Measurements from ENCODE around the gene SLC44A5. TPM values are rescaled to one million over a fixed set of nuclear protein-coding genes. Genes with fewer than 3 reads are reported as not detected.
"Not testable (repeated sequence)": the region's sequence is repeated elsewhere in the genome, so short reads cannot be mapped to it uniquely, and the experiment has no call there.

Gene SLC44A5
- total RNA-seq (2021) (0.80 and 1.2 TPM in 2 replicates), Bru-seq, nascent RNA (percentile 41 among the genes with signal in this experiment), BruChase-seq, experiment 1, labeled RNA remaining after a 2-hour chase (percentile 44 among the genes with signal in this experiment), BruChase-seq, experiment 2, labeled RNA remaining after a 6-hour chase (percentile 38 among the genes with signal in this experiment)
- long read RNA-seq = 0 reads

- intact Hi-C loops (cut with micrococcal nuclease; ENCODE audit: unreplicated experiment) = no loop called here
- DNase-seq (ENCODE audit: low spot score) = no peak
- TF ChIP-seq EZH2 (IDR thresholded peaks at IDR 0.05; ENCODE audit: borderline replicate concordance, low read depth, low read length, poor library complexity, severe bottlenecking) = no peak
- TF ChIP-seq, protein P1, sequence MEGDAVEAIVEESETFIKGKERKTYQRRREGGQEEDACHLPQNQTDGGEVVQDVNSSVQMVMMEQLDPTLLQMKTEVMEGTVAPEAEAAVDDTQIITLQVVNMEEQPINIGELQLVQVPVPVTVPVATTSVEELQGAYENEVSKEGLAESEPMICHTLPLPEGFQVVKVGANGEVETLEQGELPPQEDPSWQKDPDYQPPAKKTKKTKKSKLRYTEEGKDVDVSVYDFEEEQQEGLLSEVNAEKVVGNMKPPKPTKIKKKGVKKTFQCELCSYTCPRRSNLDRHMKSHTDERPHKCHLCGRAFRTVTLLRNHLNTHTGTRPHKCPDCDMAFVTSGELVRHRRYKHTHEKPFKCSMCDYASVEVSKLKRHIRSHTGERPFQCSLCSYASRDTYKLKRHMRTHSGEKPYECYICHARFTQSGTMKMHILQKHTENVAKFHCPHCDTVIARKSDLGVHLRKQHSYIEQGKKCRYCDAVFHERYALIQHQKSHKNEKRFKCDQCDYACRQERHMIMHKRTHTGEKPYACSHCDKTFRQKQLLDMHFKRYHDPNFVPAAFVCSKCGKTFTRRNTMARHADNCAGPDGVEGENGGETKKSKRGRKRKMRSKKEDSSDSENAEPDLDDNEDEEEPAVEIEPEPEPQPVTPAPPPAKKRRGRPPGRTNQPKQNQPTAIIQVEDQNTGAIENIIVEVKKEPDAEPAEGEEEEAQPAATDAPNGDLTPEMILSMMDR (conservative IDR thresholded peaks at IDR 0.05; ENCODE audit: low read depth, low read length) = no peak
- H3K4me1 ChIP-seq (ENCODE audit: insufficient read depth, low read length, poor library complexity, severe bottlenecking) = no peaks in the 10 kb centered on the region
- no peak within 1 kb of the TSS for H3K4me3 ChIP-seq (ENCODE audit: low read depth, low read length, poor library complexity, severe bottlenecking)
- POLR2A ChIA-PET (ENCODE audit: low non-redundant PET) = no interaction called here
- no peaks in the 10 kb centered on the region for H3K9me3 ChIP-seq (ENCODE audit: low read depth, low read length, poor library complexity, severe bottlenecking)
- BruUV-seq (replicated peaks) = no TSS peak
- H3K36me3 ChIP-seq (ENCODE audit: insufficient read depth, low read length, poor library complexity, severe bottlenecking) = no peaks in the 10 kb centered on the region
- CTCF ChIA-PET = no interaction called here
- no peak within 1 kb of the TSS for H3K27ac ChIP-seq (ENCODE audit: low read depth, low read length, poor library complexity, severe bottlenecking)
- H3K27me3 ChIP-seq (replicated peaks; ENCODE audit: insufficient read depth, low read depth, low read length, poor library complexity) = peaks cover 26% of the 10 kb centered on the region
These were observed at the start of gene SLC44A5 for GRCh38 chr1:75611014-75611413. Gene SLC44A5, minus strand, starts transcription at chr1:75611114. Its CDS starts 69,667 bp downstream, at chr1:75541447.

DNA sequence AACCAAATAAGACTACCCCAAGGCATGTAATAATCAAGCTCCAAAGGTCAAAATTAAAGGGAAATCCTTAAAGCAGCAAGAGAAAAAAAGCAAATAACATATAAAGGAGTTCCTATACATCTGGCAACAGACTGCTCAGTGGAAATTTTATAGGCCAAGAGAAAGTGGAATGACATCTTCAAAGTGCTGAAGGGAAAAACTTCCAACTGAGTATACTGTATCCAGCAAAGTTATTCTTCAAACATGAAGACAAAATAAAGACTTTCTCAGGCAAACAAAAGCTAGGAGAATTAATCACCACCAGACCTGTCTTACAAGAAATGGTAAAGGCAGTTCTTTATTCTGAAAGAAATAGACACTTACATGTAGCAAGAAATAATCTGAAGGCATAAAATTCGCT lies 45.0 kb upstream of the SLC44A5 start:
- Histone ChIP-seq H3K36me3 (ENCODE audit: insufficient read depth, low read length, poor library complexity, severe bottlenecking) (no peaks in the 10 kb centered on the region), H3K9me3 (ENCODE audit: low read depth, low read length, poor library complexity, severe bottlenecking) (no peaks in the 10 kb centered on the region), H3K27ac (ENCODE audit: low read depth, low read length, poor library complexity, severe bottlenecking) (no peak overlapping the region), H3K4me1 (ENCODE audit: insufficient read depth, low read length, poor library complexity, severe bottlenecking) (no peaks in the 10 kb centered on the region), H3K27me3 (replicated peaks; ENCODE audit: insufficient read depth, low read depth, low read length, poor library complexity) (no peaks in the 10 kb centered on the region), H3K4me3 (ENCODE audit: low read depth, low read length, poor library complexity, severe bottlenecking) (no peak overlapping the region)
- intact Hi-C loops (cut with micrococcal nuclease; ENCODE audit: unreplicated experiment) = no loop called here
- no peak for DNase-seq (ENCODE audit: low spot score)
- BruUV-seq (replicated peaks) = no TSS peak
- ChIA-PET CTCF (no interaction called here), POLR2A (ENCODE audit: low non-redundant PET) (no interaction called here)
- TF ChIP-seq EZH2 (IDR thresholded peaks at IDR 0.05; ENCODE audit: borderline replicate concordance, low read depth, low read length, poor library complexity, severe bottlenecking) = no peak

- DNase-seq (ENCODE audit: low spot score); BruUV-seq (replicated peaks); H3K4me1 ChIP-seq (ENCODE audit: insufficient read depth, low read length, poor library complexity, severe bottlenecking); CTCF ChIA-PET; H3K9me3 ChIP-seq (ENCODE audit: low read depth, low read length, poor library complexity, severe bottlenecking); intact Hi-C loops (cut with micrococcal nuclease; ENCODE audit: unreplicated experiment); H3K27me3 ChIP-seq (replicated peaks; ENCODE audit: insufficient read depth, low read depth, low read length, poor library complexity); POLR2A ChIA-PET (ENCODE audit: low non-redundant PET); H3K27ac ChIP-seq (ENCODE audit: low read depth, low read length, poor library complexity, severe bottlenecking); H3K4me3 ChIP-seq (ENCODE audit: low read depth, low read length, poor library complexity, severe bottlenecking); H3K36me3 ChIP-seq (ENCODE audit: insufficient read depth, low read length, poor library complexity, severe bottlenecking): not testable (repeated sequence)
These were observed 36.3 kb upstream of the SLC44A5 start for GRCh38 chr1:75647183-75647582.

- intact Hi-C loops (cut with micrococcal nuclease; ENCODE audit: unreplicated experiment); H3K36me3 ChIP-seq (ENCODE audit: insufficient read depth, low read length, poor library complexity, severe bottlenecking); DNase-seq (ENCODE audit: low spot score); POLR2A ChIA-PET (ENCODE audit: low non-redundant PET); H3K27ac ChIP-seq (ENCODE audit: low read depth, low read length, poor library complexity, severe bottlenecking); H3K9me3 ChIP-seq (ENCODE audit: low read depth, low read length, poor library complexity, severe bottlenecking); H3K4me3 ChIP-seq (ENCODE audit: low read depth, low read length, poor library complexity, severe bottlenecking); H3K4me1 ChIP-seq (ENCODE audit: insufficient read depth, low read length, poor library complexity, severe bottlenecking); CTCF ChIA-PET; BruUV-seq (replicated peaks); H3K27me3 ChIP-seq (replicated peaks; ENCODE audit: insufficient read depth, low read depth, low read length, poor library complexity): not testable (repeated sequence)
These were observed 34.2 kb upstream of the SLC44A5 start for GRCh38 chr1:75645153-75645552.
